Effector memory CD4-positive, alpha-beta T cell (primary cell): ENCODE data around the gene GRB7.
A peak's percentile ranks its signal among the peaks of the same experiment; 100 is the strongest.

Source experiments
- DNase-seq, 3 donors: peaks; one replicate each; pipeline ENCODE4 v3.0.0-alpha.2; 2020
- H3K27ac ChIP-seq: 2 replicates; pipeline ENCODE4 v1.7.0; 2013; ENCODE audit warnings: mild to moderate bottlenecking, low read length, moderate library complexity; ENCODE audit not compliant: insufficient read depth, poor library complexity, severe bottlenecking
- H3K27me3 ChIP-seq: replicated peaks from 2 replicates; pipeline ENCODE4 v1.7.0; 2013; ENCODE audit warnings: mild to moderate bottlenecking, low read length; ENCODE audit not compliant: insufficient read depth, control insufficient read depth, poor library complexity, severe bottlenecking
- H3K36me3 ChIP-seq: 2 replicates; pipeline ENCODE4 v1.7.0; 2013; ENCODE audit warnings: mild to moderate bottlenecking, low read length, moderate library complexity; ENCODE audit not compliant: control insufficient read depth, insufficient read depth
- H3K4me1 ChIP-seq: 2 replicates; pipeline ENCODE4 v1.7.0; 2013; ENCODE audit warnings: low read length, mild to moderate bottlenecking; ENCODE audit not compliant: control insufficient read depth, insufficient read depth, poor library complexity, severe bottlenecking
- H3K4me3 ChIP-seq: 2 replicates; pipeline ENCODE4 v1.7.0; 2013; ENCODE audit warnings: low read length, low read depth, mild to moderate bottlenecking; ENCODE audit not compliant: insufficient read depth, poor library complexity, severe bottlenecking
- H3K9me3 ChIP-seq: 2 replicates; pipeline ENCODE4 v1.7.0; 2013; ENCODE audit warnings: mild to moderate bottlenecking, low read length, moderate library complexity; ENCODE audit not compliant: control insufficient read depth

GRB7 gene

GRCh38 chr17:39782980-39783379 lies 45.2 kb downstream of the GRB7 start:
- Histone ChIP-seq H3K4me1 (peaks cover 14% of the 10 kb centered on the region), H3K9me3 (no peaks in the 10 kb centered on the region), H3K27me3 (no peaks in the 10 kb centered on the region), H3K27ac (no peak overlapping the region), H3K36me3 (peaks cover 8% of the 10 kb centered on the region), H3K4me3 (no peak overlapping the region)
- DNase-seq, result no peak

GRCh38 chr17:39787041-39787440 lies 49.3 kb downstream of the GRB7 start:
- Histone ChIP-seq H3K27ac (no peak overlapping the region), H3K4me3 (no peak overlapping the region), H3K36me3 (peaks cover 16% of the 10 kb centered on the region), H3K9me3 (no peaks in the 10 kb centered on the region), H3K27me3 (no peaks in the 10 kb centered on the region), H3K4me1 (peaks cover 15% of the 10 kb centered on the region)
- no peak for DNase-seq

- peaks cover 23% of the 10 kb centered on the region for H3K4me1 ChIP-seq
- no peak overlapping the region for H3K4me3 ChIP-seq
- H3K27me3 ChIP-seq, result no peaks in the 10 kb centered on the region
- H3K36me3 ChIP-seq, result peaks cover 16% of the 10 kb centered on the region
- DNase-seq, result no peak
- H3K9me3 ChIP-seq, result no peaks in the 10 kb centered on the region
- no peak overlapping the region for H3K27ac ChIP-seq
These were observed 50.2 kb downstream of the GRB7 start for GRCh38 chr17:39787743-39788484.

DNA sequence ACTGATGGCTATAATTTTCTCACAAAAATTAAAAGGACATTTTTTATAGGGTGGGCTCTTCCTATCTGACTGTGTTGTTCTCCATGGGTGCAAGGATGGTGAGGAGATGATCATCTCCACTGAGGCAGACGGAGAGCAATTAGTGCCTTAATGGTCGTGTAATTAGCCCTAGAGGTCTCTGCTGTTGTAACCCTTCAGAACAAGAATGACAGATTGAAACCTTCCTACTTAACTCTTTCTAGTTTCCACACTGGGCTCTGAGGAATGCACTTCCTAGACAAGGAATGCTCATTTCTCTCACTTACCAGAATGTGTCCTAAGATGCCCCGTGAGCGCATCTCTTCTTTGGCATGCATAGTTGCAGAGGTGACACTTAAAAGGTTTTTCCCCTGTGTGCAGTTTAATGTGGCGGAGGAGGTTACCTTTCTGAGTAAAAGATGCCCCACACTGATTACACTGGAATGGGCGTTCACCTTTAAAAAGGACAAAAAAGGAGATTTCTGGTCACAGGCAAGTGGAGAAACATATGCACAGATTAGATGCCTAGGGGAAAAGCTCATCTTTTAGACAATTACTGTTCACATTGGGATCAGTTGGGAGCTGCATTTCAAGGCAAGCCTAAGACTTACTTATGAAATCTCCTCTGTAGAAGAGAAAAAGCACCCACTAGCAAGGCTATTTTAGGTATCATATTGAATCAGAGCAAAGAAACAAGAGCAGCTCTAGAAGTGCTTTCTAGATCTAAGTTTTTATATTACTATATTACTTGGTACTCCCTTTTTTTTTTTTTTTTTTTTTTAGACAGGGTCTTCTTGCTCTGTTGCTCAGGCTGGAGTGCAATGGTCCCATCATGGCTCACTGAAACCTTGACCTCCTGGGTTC lies 53.6 kb downstream of the GRB7 start:
- Histone ChIP-seq H3K4me3 (no peak overlapping the region), H3K9me3 (no peaks in the 10 kb centered on the region), H3K27me3 (no peaks in the 10 kb centered on the region), H3K36me3 (peaks cover 16% of the 10 kb centered on the region), H3K27ac (peak overlapping the region; percentile 63), H3K4me1 (peaks cover 49% of the 10 kb centered on the region)
- peak in 1 of 3 donors; percentile 24 for DNase-seq

- peaks cover 11% of the 10 kb centered on the region for H3K36me3 ChIP-seq
- H3K4me1 ChIP-seq, result peaks cover 49% of the 10 kb centered on the region
- H3K27ac ChIP-seq, result peak overlapping the region; percentile 63
- peak overlapping the region; percentile 18 for H3K4me3 ChIP-seq
- DNase-seq, result no peak
- H3K9me3 ChIP-seq, result no peaks in the 10 kb centered on the region
- H3K27me3 ChIP-seq, result no peaks in the 10 kb centered on the region
These were observed 54.9 kb downstream of the GRB7 start for GRCh38 chr17:39792526-39793221.

- H3K4me1 ChIP-seq, result peaks cover 49% of the 10 kb centered on the region
- H3K4me3 ChIP-seq, result no peak overlapping the region
- DNase-seq, result no peak
- H3K27ac ChIP-seq, result peak overlapping the region; percentile 63
- H3K27me3 ChIP-seq, result no peaks in the 10 kb centered on the region
- peaks cover 5% of the 10 kb centered on the region for H3K36me3 ChIP-seq
- no peaks in the 10 kb centered on the region for H3K9me3 ChIP-seq
These were observed 55.6 kb downstream of the GRB7 start for GRCh38 chr17:39793301-39793872.

DNA sequence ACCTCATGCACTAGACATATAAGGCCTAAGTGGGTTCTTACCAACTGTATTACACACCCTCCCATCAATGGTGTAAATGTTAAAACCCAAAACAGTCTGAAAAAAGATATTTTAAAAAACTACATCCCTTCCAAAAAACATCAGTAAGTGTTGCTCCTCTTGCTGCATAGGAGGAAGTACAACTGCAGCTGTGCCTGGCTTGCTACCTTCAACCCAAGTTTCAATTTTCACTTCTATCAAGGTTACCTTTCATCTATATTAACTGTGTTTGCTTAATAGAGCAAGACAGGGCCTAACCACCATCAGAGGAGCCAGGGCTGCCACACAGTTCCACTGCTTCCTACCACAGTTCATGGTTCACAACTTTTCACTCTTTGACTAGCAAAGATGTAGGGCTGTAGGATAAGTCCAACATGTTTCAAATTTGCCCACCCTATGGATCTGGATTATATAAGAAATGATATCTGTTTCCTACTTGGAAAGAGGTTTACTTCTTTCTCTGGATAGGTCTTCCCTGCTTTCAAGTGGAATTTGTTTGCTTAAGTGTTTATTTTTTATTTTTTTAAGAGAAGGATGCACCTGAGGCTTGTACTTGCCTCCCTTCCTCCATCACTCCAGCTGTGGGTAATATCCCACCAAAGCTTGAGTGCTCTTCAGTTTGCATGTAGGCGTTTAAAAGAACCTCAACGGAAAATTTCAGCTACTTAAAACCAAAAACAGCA lies 56.7 kb downstream of the GRB7 start:
- Histone ChIP-seq H3K4me1 (peaks cover 50% of the 10 kb centered on the region), H3K27ac (peak overlapping the region; percentile 63), H3K9me3 (no peaks in the 10 kb centered on the region), H3K27me3 (no peaks in the 10 kb centered on the region), H3K4me3 (no peak overlapping the region), H3K36me3 (no peaks in the 10 kb centered on the region)
- no peak for DNase-seq
